ENCODE results near the gene ROCK2. TPM values are rescaled to one million over a fixed set of nuclear protein-coding genes. Genes with fewer than 3 reads are reported as not detected.
"Not testable (repeated sequence)": the region's sequence is repeated elsewhere in the genome, so short reads cannot be mapped to it uniquely, and the experiment has no call there.

ROCK2 gene
- polyA plus RNA-seq, 1 donor (not counting 4 experiments of a cell fraction or from before 2014, with no cell fraction given), result 12.6 TPM

- dilution Hi-C loops (cut with MboI; ENCODE audit: extremely low pct_ligation_motif_present, low sequenced_read_pairs), result no loop called here
- no peaks in the 10 kb centered on the region for H4K20me1 ChIP-seq (ENCODE audit: control insufficient read depth, extremely low read depth, insufficient read depth, low read length)
- no peak overlapping the region for H2AFZ ChIP-seq (ENCODE audit: control insufficient read depth, low read length)
- TF ChIP-seq CTCF (optimal IDR thresholded peaks at IDR 0.05 in 1 of 3, IDR thresholded peaks at IDR 0.05 in 1 of 3, conservative IDR thresholded peaks at IDR 0.05 in 1 of 3; ENCODE audit: extremely low read depth in 1 of 3, insufficient read depth in 2 of 3, low read length in 3 of 3), result no peak
- TF ChIP-seq EZH2 (IDR thresholded peaks at IDR 0.05; ENCODE audit: low read length), result no peak
- no peak overlapping the region for H3K4me3 ChIP-seq (ENCODE audit: control insufficient read depth in 2 of 3, extremely low read depth in 1 of 3, insufficient read depth in 2 of 3, low read depth in 1 of 3, low read length in 3 of 3)
- FAIRE-seq (peak; percentile 5), DNase-seq (ENCODE audit: low read depth, low spot score) (no peak)
- H3K79me2 ChIP-seq (ENCODE audit: control insufficient read depth, insufficient read depth, low read length), result peaks cover 10% of the 10 kb centered on the region
- no peaks in the 10 kb centered on the region for H3K9me1 ChIP-seq (ENCODE audit: control insufficient read depth, extremely low read depth, insufficient read depth, low read length)
- H3K27ac ChIP-seq (ENCODE audit: control insufficient read depth, insufficient read depth, low read length), result no peak overlapping the region
- H3K4me2 ChIP-seq (ENCODE audit: control insufficient read depth, extremely low read depth, insufficient read depth, low read depth, low read length), result no peak overlapping the region
- H3K36me3 ChIP-seq (ENCODE audit: control insufficient read depth in 2 of 2, extremely low read depth in 1 of 2, insufficient read depth in 2 of 2, low read length in 2 of 2), result no peaks in the 10 kb centered on the region
- H3K27me3 ChIP-seq (ENCODE audit: control insufficient read depth, extremely low read depth, insufficient read depth, low read length), result no peaks in the 10 kb centered on the region
- no peaks in the 10 kb centered on the region for H3K9me3 ChIP-seq (ENCODE audit: control insufficient read depth, low read depth, low read length)
- H3K4me1 ChIP-seq (ENCODE audit: control insufficient read depth, extremely low read depth, insufficient read depth, low read length), result no peaks in the 10 kb centered on the region
- no peak overlapping the region for H3K9ac ChIP-seq (ENCODE audit: control insufficient read depth, extremely low read depth, insufficient read depth, low read length)
These were observed 80.4 kb downstream of the ROCK2 start for GRCh38 chr2:11264007-11264406.

- no peaks in the 10 kb centered on the region for H4K20me1 ChIP-seq (ENCODE audit: control insufficient read depth, extremely low read depth, insufficient read depth, low read length)
These were observed 81.3 kb downstream of the ROCK2 start for GRCh38 chr2:11263177-11263576.

GRCh38 chr2:11262438-11262837 lies 82.0 kb downstream of the ROCK2 start:
- H3K27me3 ChIP-seq (ENCODE audit: control insufficient read depth, extremely low read depth, insufficient read depth, low read length); H3K4me2 ChIP-seq (ENCODE audit: control insufficient read depth, extremely low read depth, insufficient read depth, low read depth, low read length); H3K27ac ChIP-seq (ENCODE audit: control insufficient read depth, insufficient read depth, low read length); H3K36me3 ChIP-seq (ENCODE audit: control insufficient read depth in 2 of 2, extremely low read depth in 1 of 2, insufficient read depth in 2 of 2, low read length in 2 of 2); H3K9me3 ChIP-seq (ENCODE audit: control insufficient read depth, low read depth, low read length); FAIRE-seq; H3K9me1 ChIP-seq (ENCODE audit: control insufficient read depth, extremely low read depth, insufficient read depth, low read length); H4K20me1 ChIP-seq (ENCODE audit: control insufficient read depth, extremely low read depth, insufficient read depth, low read length); H2AFZ ChIP-seq (ENCODE audit: control insufficient read depth, low read length); DNase-seq (ENCODE audit: low read depth, low spot score); H3K9ac ChIP-seq (ENCODE audit: control insufficient read depth, extremely low read depth, insufficient read depth, low read length); H3K4me3 ChIP-seq (ENCODE audit: control insufficient read depth in 2 of 3, extremely low read depth in 1 of 3, insufficient read depth in 2 of 3, low read depth in 1 of 3, low read length in 3 of 3); dilution Hi-C loops (cut with MboI; ENCODE audit: extremely low pct_ligation_motif_present, low sequenced_read_pairs); H3K4me1 ChIP-seq (ENCODE audit: control insufficient read depth, extremely low read depth, insufficient read depth, low read length): not testable (repeated sequence)
- peaks cover 13% of the 10 kb centered on the region for H3K79me2 ChIP-seq (ENCODE audit: control insufficient read depth, insufficient read depth, low read length)

More at GRCh38 chr2:11263177-11263576, 81.3 kb downstream of the ROCK2 start:
- H2AFZ ChIP-seq (ENCODE audit: control insufficient read depth, low read length), result no peak overlapping the region
- H3K4me1 ChIP-seq (ENCODE audit: control insufficient read depth, extremely low read depth, insufficient read depth, low read length), result no peaks in the 10 kb centered on the region
- no peak overlapping the region for H3K9ac ChIP-seq (ENCODE audit: control insufficient read depth, extremely low read depth, insufficient read depth, low read length)
- H3K9me3 ChIP-seq (ENCODE audit: control insufficient read depth, low read depth, low read length), result no peaks in the 10 kb centered on the region
- no peaks in the 10 kb centered on the region for H3K36me3 ChIP-seq (ENCODE audit: control insufficient read depth in 2 of 2, extremely low read depth in 1 of 2, insufficient read depth in 2 of 2, low read length in 2 of 2)
- H3K79me2 ChIP-seq (ENCODE audit: control insufficient read depth, insufficient read depth, low read length), result peaks cover 14% of the 10 kb centered on the region
- DNase-seq (ENCODE audit: low read depth, low spot score), result no peak
- TF ChIP-seq CTCF (optimal IDR thresholded peaks at IDR 0.05 in 1 of 3, IDR thresholded peaks at IDR 0.05 in 1 of 3, conservative IDR thresholded peaks at IDR 0.05 in 1 of 3; ENCODE audit: extremely low read depth in 1 of 3, insufficient read depth in 2 of 3, low read length in 3 of 3) (no peak), EZH2 (IDR thresholded peaks at IDR 0.05; ENCODE audit: low read length) (no peak)
- no peak overlapping the region for H3K4me2 ChIP-seq (ENCODE audit: control insufficient read depth, extremely low read depth, insufficient read depth, low read depth, low read length)
- no peak overlapping the region for H3K4me3 ChIP-seq (ENCODE audit: control insufficient read depth in 2 of 3, extremely low read depth in 1 of 3, insufficient read depth in 2 of 3, low read depth in 1 of 3, low read length in 3 of 3)
- H3K27me3 ChIP-seq (ENCODE audit: control insufficient read depth, extremely low read depth, insufficient read depth, low read length), result no peaks in the 10 kb centered on the region
- H3K27ac ChIP-seq (ENCODE audit: control insufficient read depth, insufficient read depth, low read length), result no peak overlapping the region
- FAIRE-seq, result no peak
- H3K9me1 ChIP-seq (ENCODE audit: control insufficient read depth, extremely low read depth, insufficient read depth, low read length), result no peaks in the 10 kb centered on the region
- dilution Hi-C loops (cut with MboI; ENCODE audit: extremely low pct_ligation_motif_present, low sequenced_read_pairs), result no loop called here

GRCh38 chr2:11261564-11261963 lies 82.9 kb downstream of the ROCK2 start:
- dilution Hi-C loops (cut with MboI; ENCODE audit: extremely low pct_ligation_motif_present, low sequenced_read_pairs); H3K4me1 ChIP-seq (ENCODE audit: control insufficient read depth, extremely low read depth, insufficient read depth, low read length); H3K36me3 ChIP-seq (ENCODE audit: control insufficient read depth in 2 of 2, extremely low read depth in 1 of 2, insufficient read depth in 2 of 2, low read length in 2 of 2); H3K4me3 ChIP-seq (ENCODE audit: control insufficient read depth in 2 of 3, extremely low read depth in 1 of 3, insufficient read depth in 2 of 3, low read depth in 1 of 3, low read length in 3 of 3); FAIRE-seq; H3K27ac ChIP-seq (ENCODE audit: control insufficient read depth, insufficient read depth, low read length); DNase-seq (ENCODE audit: low read depth, low spot score); H3K9me1 ChIP-seq (ENCODE audit: control insufficient read depth, extremely low read depth, insufficient read depth, low read length); H2AFZ ChIP-seq (ENCODE audit: control insufficient read depth, low read length); H4K20me1 ChIP-seq (ENCODE audit: control insufficient read depth, extremely low read depth, insufficient read depth, low read length); H3K27me3 ChIP-seq (ENCODE audit: control insufficient read depth, extremely low read depth, insufficient read depth, low read length); H3K4me2 ChIP-seq (ENCODE audit: control insufficient read depth, extremely low read depth, insufficient read depth, low read depth, low read length); H3K9me3 ChIP-seq (ENCODE audit: control insufficient read depth, low read depth, low read length); H3K9ac ChIP-seq (ENCODE audit: control insufficient read depth, extremely low read depth, insufficient read depth, low read length): not testable (repeated sequence)
- peaks cover 14% of the 10 kb centered on the region for H3K79me2 ChIP-seq (ENCODE audit: control insufficient read depth, insufficient read depth, low read length)
